Upper lobe of left lung (tissue), 6 donors: Measurements from ENCODE around the gene APOC3. TPM values are rescaled to one million over a fixed set of nuclear protein-coding genes. Genes with fewer than 3 reads are reported as not detected.

Experiments
- ATAC-seq, 2 donors: fragments of 200-7000 bp; cut with Tn5 transposase; one replicate each; pipeline ENCODE4 v1.9.1; 2022; ENCODE audit warnings: mild to moderate bottlenecking in 2 of 2, moderate library complexity in 2 of 2; ENCODE audit not compliant: low FRiP score in 2 of 2
- DNase-seq, 2 donors: peaks; one replicate each; pipeline ENCODE4 v3.0.0-alpha.2; 2019 to 2020
- H3K27ac ChIP-seq, 4 donors: fragments of 200-600 bp; sonication (generic); one replicate each; pipeline ENCODE4 v1.5.1; 2016 to 2019
- H3K27me3 ChIP-seq, 4 donors: fragments of 200-600 bp; sonication (generic); one replicate each; pipeline ENCODE4 v1.5.1; 2017 to 2019
- H3K36me3 ChIP-seq, 4 donors: fragments of 200-600 bp; sonication (generic); one replicate each; pipeline ENCODE4 v1.5.1; 2016 to 2019
- H3K4me1 ChIP-seq, 4 donors: fragments of 200-600 bp; sonication (generic); one replicate each; pipeline ENCODE4 v1.5.1; 2018 to 2019
- H3K4me3 ChIP-seq, 4 donors: fragments of 200-600 bp; sonication (generic); one replicate each; pipeline ENCODE4 v1.5.1; 2017 to 2019; ENCODE audit warnings: mild to moderate bottlenecking in 2 of 4, moderate library complexity in 1 of 4
- H3K9me3 ChIP-seq, 4 donors: fragments of 200-600 bp; sonication (generic); one replicate each; pipeline ENCODE4 v1.5.1; 2018 to 2019
- EP300 ChIP-seq, 4 donors: sonication (generic); formaldehyde crosslinking; IDR thresholded peaks; one replicate each; pipeline ENCODE4 v1.5.1; 2017; ENCODE audit warnings: antibody characterized with exemption in 4 of 4, control low read depth in 2 of 4
- POLR2A ChIP-seq, 4 donors: fragments of 450-650 bp; IDR thresholded peaks; one replicate each; pipeline ENCODE4 v1.5.1; 2016 to 2017; ENCODE audit warnings: antibody characterized with exemption in 4 of 4, mild to moderate bottlenecking in 2 of 4
- POLR2AphosphoS5 ChIP-seq, 2 donors: sonication (generic); formaldehyde crosslinking; IDR thresholded peaks; one replicate each; pipeline ENCODE4 v1.5.1; 2017; ENCODE audit warnings: antibody characterized with exemption in 2 of 2
- WGBS, 2 donors: methylation state at CpG; one replicate each; pipeline ENCODE4 v1.1.5; 2017 to 2018; 5-methylcytosine and 5-hydroxymethylcytosine counted together
- total RNA-seq, 6 donors: library from RNA; depleted of rRNA in 4 of 6; stranded (reverse); fragments of >200 nt in 4 of 6; gene quantifications; one replicate each; pipeline versions ENCODE4 v1.1.0 to v1.2.1, GENCODE V29; 2016 to 2021
- TF ChIP-seq, protein P1 (sequence below), 6 experiments: fragments of 450-650 bp in 4 of 6; fragments of 200-600 bp in 2 of 6; sonication (generic) in 2 of 6; IDR thresholded peaks; one replicate each; pipeline ENCODE4 v1.5.1; 2016 to 2019; ENCODE audit warnings: antibody characterized with exemption in 6 of 6
- donor health status: DM: no; HTN: no; CAD: no; lungs with moderate emphysema.
- donor health status: DM: no; HTN: yes; CAD: no; lungs with severe emphysema.

The APOC3 gene
- total RNA-seq, 6 donors from 2014 or later: 3.7 to 4.4 TPM; not detected in 4

DNA sequence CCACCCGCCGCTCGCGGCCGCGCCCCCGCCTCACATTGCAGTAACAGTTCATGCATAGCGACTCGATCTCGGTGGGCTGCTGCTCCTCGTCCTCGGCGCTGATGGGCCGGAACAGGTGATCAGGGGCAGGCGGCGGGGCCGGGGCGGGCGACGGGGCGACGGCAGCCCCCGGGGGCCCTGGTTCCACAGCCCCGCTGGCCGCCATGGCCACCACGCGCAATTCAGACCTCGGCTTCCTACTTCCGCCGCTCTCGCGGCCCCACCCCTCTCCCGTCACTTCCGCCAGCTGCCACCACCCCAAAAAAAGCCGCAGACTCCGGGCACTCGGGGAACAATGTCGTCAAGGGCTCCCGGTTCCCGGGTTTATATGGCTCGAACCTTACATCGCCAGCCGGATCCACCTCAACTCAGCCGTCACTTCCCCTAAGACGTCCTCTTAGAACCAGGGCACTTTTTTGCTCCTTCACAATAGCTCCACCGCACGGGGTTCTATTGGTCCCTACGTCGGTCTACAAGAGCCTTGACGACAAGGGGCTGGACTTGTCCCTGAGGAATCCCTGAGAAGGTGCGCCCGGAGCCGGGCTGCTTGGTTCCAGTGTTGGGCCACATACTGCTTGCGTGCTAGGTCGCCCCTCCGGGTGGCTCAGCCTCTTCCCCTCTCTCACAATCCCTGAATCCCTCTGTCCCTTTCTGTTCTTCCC lies 41.8 kb upstream of the APOC3 start, which contains the start of gene ZPR1:
Gene ZPR1, minus strand, starts transcription at position 238 of the 701 bp plus-strand sequence. Its CDS starts 33 bp downstream, at position 205.
- peak within 1 kb of the TSS; percentile 85 to 95 (median 92) for H3K27ac ChIP-seq
- no peaks in the 10 kb centered on the region for H3K9me3 ChIP-seq
- H3K36me3 ChIP-seq: peaks cover 21 to 39% (median 33%) of the 10 kb centered on the region in 4 donors
- no peaks in the 10 kb centered on the region for H3K27me3 ChIP-seq
- whole genome bisulfite sequencing, 2 donors: 2% methylated on average over 23 to 42 of the region's 56 CpGs
- peak; percentile 86 to 94 for ATAC-seq
- H3K4me3 ChIP-seq: peak within 1 kb of the TSS; percentile 79 to 99 (median 97)
- peak; percentile 86 to 96 for DNase-seq
- TF ChIP-seq, protein P1, sequence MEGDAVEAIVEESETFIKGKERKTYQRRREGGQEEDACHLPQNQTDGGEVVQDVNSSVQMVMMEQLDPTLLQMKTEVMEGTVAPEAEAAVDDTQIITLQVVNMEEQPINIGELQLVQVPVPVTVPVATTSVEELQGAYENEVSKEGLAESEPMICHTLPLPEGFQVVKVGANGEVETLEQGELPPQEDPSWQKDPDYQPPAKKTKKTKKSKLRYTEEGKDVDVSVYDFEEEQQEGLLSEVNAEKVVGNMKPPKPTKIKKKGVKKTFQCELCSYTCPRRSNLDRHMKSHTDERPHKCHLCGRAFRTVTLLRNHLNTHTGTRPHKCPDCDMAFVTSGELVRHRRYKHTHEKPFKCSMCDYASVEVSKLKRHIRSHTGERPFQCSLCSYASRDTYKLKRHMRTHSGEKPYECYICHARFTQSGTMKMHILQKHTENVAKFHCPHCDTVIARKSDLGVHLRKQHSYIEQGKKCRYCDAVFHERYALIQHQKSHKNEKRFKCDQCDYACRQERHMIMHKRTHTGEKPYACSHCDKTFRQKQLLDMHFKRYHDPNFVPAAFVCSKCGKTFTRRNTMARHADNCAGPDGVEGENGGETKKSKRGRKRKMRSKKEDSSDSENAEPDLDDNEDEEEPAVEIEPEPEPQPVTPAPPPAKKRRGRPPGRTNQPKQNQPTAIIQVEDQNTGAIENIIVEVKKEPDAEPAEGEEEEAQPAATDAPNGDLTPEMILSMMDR (IDR thresholded peaks at IDR 0.05): peak in 3 of 6 experiments; percentile 28 to 47 (median 45)
- TF ChIP-seq POLR2AphosphoS5 (IDR thresholded peaks at IDR 0.05) (peak; percentile 72 to 79), POLR2A (IDR thresholded peaks at IDR 0.05) (peak; percentile 23 to 88 (median 73)), EP300 (IDR thresholded peaks at IDR 0.05) (no peak)
- peaks cover 17 to 40% (median 24%) of the 10 kb centered on the region in 4 donors for H3K4me1 ChIP-seq

DNA sequence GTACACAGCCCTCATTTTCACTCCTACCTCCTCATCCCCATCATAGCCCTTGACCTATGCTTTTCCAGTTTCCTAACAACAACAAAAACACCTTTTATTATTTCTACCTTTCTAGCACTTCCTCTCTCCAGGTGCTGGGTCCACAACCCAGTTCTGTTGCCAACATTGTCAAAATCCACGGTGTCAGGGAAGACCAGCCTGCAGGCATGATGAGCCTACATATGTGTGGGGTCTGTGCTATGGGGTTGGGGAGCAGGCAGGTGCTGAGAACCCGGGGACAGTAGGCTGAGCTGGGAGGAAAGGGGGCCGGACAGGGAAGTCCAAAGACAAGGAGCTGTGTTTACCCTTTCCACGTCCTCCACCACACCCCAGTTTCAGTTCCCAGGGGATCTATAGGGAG lies 41.2 kb upstream of the APOC3 start:
- no peak for ATAC-seq
- Histone ChIP-seq H3K9me3 (no peaks in the 10 kb centered on the region), H3K36me3 (peaks cover 17 to 33% (median 27%) of the 10 kb centered on the region in 4 donors), H3K27me3 (no peaks in the 10 kb centered on the region), H3K4me3 (peak overlapping the region in 3 of 4 donors; percentile 79 to 97 (median 97)), H3K27ac (peak overlapping the region; percentile 85 to 95 (median 92)), H3K4me1 (peaks cover 17 to 40% (median 24%) of the 10 kb centered on the region in 4 donors)
- no peak for DNase-seq
- TF ChIP-seq, protein P1 (IDR thresholded peaks at IDR 0.05): no peak
- TF ChIP-seq POLR2AphosphoS5 (IDR thresholded peaks at IDR 0.05) (no peak), POLR2A (IDR thresholded peaks at IDR 0.05) (no peak), EP300 (IDR thresholded peaks at IDR 0.05) (no peak)
- WGBS, 2 donors: 62 to 65% methylated on average over 4 of the region's 4 CpGs

- TF ChIP-seq POLR2A (IDR thresholded peaks at IDR 0.05) (no peak), EP300 (IDR thresholded peaks at IDR 0.05) (no peak), POLR2AphosphoS5 (IDR thresholded peaks at IDR 0.05) (no peak)
- TF ChIP-seq, protein P1 (IDR thresholded peaks at IDR 0.05): no peak
- no peaks in the 10 kb centered on the region for H3K27me3 ChIP-seq
- H3K9me3 ChIP-seq: no peaks in the 10 kb centered on the region
- H3K27ac ChIP-seq: no peak overlapping the region
- 88 to 93% methylated on average over 2 to 4 of the region's 4 CpGs for WGBS, 2 donors
- no peak for ATAC-seq
- DNase-seq: no peak
- no peak overlapping the region for H3K4me3 ChIP-seq
- peaks cover 14 to 29% (median 23%) of the 10 kb centered on the region in 4 donors for H3K36me3 ChIP-seq
- peaks cover 17 to 40% (median 24%) of the 10 kb centered on the region in 4 donors for H3K4me1 ChIP-seq
These were observed 40.7 kb upstream of the APOC3 start for GRCh38 chr11:116788975-116789374.

DNA sequence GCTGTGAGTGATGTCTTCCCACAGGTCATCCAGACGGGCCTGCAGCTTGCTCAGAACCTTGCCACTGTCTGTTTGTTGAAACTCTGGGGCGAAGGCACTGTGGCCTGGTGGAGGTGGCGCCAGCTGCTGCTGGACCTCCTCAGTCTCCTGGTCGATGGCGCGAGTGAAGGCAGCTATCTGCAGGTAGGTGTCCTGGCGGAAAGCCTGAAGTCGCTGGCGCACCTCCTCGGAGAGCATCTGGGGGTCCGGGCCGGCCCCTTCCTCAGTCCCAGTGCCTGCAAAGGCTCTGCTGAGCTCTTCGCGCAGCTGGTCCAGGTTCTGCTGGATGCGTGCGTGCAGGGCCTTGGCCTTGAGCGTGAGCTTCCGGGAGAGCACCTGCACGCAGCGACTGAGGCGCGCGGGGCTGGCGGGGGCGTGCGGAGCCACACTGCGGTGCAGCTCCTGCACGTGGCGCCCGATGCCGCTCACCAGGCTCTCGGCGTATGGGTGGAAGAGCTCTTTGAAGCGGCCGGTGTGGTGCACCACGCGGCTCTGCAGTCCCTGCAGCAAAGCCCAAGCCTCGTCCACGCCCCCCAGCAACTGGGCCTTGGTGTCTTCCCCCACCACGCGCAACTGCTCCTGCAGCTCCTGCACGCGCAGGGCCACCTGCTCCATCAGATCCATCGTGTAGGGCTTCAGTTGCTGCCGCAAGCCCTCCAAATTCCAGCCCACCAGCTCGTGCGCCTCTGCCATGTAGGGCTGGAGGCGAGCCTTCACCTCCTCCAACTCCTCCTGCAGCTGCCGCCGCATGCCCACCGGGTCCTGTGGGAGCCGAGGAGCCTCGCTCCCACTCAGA lies 39.3 kb upstream of the APOC3 start:
- Histone ChIP-seq H3K4me1 (peaks cover 17 to 40% (median 24%) of the 10 kb centered on the region in 4 donors), H3K4me3 (no peak overlapping the region), H3K36me3 (peaks cover under 1 to 15% (median 9%) of the 10 kb centered on the region in 4 donors), H3K27me3 (no peaks in the 10 kb centered on the region), H3K27ac (no peak overlapping the region), H3K9me3 (no peaks in the 10 kb centered on the region)
- TF ChIP-seq, protein P1 (IDR thresholded peaks at IDR 0.05): no peak
- TF ChIP-seq EP300 (IDR thresholded peaks at IDR 0.05) (no peak), POLR2A (IDR thresholded peaks at IDR 0.05) (no peak), POLR2AphosphoS5 (IDR thresholded peaks at IDR 0.05) (no peak)
- WGBS, 2 donors: 84 to 90% methylated on average over 34 to 53 of the region's 53 CpGs
- DNase-seq: peak in 1 of 2 donors; percentile 77
- no peak for ATAC-seq
